Nephron (organoid): Measurements from ENCODE around the gene TOGARAM2.
A peak's percentile ranks its signal among the peaks of the same experiment; 100 is the strongest.

ENCODE experiments used
- H3K27ac Mint-ChIP-seq, 3 experiments: 2 replicates each; pipeline ENCODE4 v1.8.0; 2020; ENCODE audit warnings: mixed read lengths in 3 of 3, mild to moderate bottlenecking in 2 of 3, moderate library complexity in 1 of 3
- H3K27me3 Mint-ChIP-seq: 2 replicates; pipeline ENCODE4 v1.8.0; 2021; ENCODE audit warnings: low read depth, mild to moderate bottlenecking, moderate library complexity, mixed read lengths
- H3K36me3 Mint-ChIP-seq: 2 replicates; pipeline ENCODE4 v1.8.0; 2020; ENCODE audit warnings: low read depth, mixed read lengths
- H3K4me1 Mint-ChIP-seq: 2 replicates; pipeline ENCODE4 v1.8.0; 2020; ENCODE audit warnings: mixed read lengths
- H3K4me3 Mint-ChIP-seq, 3 experiments: 2 replicates each; pipeline ENCODE4 v1.8.0; 2020; ENCODE audit warnings: mild to moderate bottlenecking in 3 of 3, mixed read lengths in 3 of 3, moderate library complexity in 2 of 3
- H3K9me3 Mint-ChIP-seq: 2 replicates; pipeline ENCODE4 v1.8.0; 2020; ENCODE audit warnings: mixed read lengths
- TF ChIP-seq, protein P1 (sequence below), 3 experiments: fragments of 200-600 bp; sonication (generic); IDR thresholded peaks; one replicate each; pipeline ENCODE4 v1.5.0; 2021; ENCODE audit warnings: antibody characterized with exemption in 3 of 3; ENCODE audit not compliant: unreplicated experiment in 3 of 3

The TOGARAM2 gene

DNA sequence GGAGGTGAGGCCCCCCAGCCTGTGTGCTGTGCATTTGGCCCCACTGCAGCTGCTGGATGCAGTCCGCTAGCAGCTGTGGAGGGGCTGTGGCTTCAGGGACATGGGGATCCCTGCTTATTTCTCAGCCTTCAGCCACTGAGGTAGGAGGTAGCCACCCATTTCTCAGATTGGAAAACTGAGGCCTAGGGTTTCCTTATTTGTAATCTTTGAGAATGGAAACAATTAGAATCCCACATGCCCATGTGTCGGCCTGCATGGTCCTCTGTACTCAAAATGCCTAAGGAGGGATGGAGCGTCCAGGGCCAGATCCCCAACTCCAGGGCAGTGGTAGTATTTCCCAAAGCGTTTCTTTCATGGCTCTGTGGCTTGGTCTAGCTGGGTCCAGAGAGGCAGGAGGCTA, 42.1 kb downstream of the TOGARAM2 start:
- Mint-ChIP-seq H3K4me3 (no peak overlapping the region), H3K9me3 (no peaks in the 10 kb centered on the region), H3K27me3 (peaks cover 22% of the 10 kb centered on the region), H3K4me1 (peaks cover 20% of the 10 kb centered on the region), H3K36me3 (no peaks in the 10 kb centered on the region), H3K27ac (no peak overlapping the region)
- TF ChIP-seq, protein P1, sequence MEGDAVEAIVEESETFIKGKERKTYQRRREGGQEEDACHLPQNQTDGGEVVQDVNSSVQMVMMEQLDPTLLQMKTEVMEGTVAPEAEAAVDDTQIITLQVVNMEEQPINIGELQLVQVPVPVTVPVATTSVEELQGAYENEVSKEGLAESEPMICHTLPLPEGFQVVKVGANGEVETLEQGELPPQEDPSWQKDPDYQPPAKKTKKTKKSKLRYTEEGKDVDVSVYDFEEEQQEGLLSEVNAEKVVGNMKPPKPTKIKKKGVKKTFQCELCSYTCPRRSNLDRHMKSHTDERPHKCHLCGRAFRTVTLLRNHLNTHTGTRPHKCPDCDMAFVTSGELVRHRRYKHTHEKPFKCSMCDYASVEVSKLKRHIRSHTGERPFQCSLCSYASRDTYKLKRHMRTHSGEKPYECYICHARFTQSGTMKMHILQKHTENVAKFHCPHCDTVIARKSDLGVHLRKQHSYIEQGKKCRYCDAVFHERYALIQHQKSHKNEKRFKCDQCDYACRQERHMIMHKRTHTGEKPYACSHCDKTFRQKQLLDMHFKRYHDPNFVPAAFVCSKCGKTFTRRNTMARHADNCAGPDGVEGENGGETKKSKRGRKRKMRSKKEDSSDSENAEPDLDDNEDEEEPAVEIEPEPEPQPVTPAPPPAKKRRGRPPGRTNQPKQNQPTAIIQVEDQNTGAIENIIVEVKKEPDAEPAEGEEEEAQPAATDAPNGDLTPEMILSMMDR (IDR thresholded peaks at IDR 0.05; ENCODE audit: unreplicated experiment in 3 of 3) = no peak

GRCh38 chr2:29024882-29025430, 43.9 kb downstream of the TOGARAM2 start:
- H3K4me3 Mint-ChIP-seq = no peak overlapping the region

GRCh38 chr2:29025711-29026110, 44.6 kb downstream of the TOGARAM2 start:
- Mint-ChIP-seq H3K27me3 (peaks cover 35% of the 10 kb centered on the region), H3K4me3 (no peak overlapping the region), H3K9me3 (no peaks in the 10 kb centered on the region), H3K4me1 (peaks cover 10% of the 10 kb centered on the region), H3K36me3 (no peaks in the 10 kb centered on the region), H3K27ac (no peak overlapping the region)
- TF ChIP-seq, protein P1 (IDR thresholded peaks at IDR 0.05; ENCODE audit: unreplicated experiment in 3 of 3) = no peak

More at GRCh38 chr2:29024882-29025430, 43.9 kb downstream of the TOGARAM2 start:
- Mint-ChIP-seq H3K4me1 (peaks cover 15% of the 10 kb centered on the region), H3K27me3 (peaks cover 28% of the 10 kb centered on the region), H3K9me3 (no peaks in the 10 kb centered on the region), H3K27ac (no peak overlapping the region), H3K36me3 (no peaks in the 10 kb centered on the region)
- TF ChIP-seq, protein P1 (IDR thresholded peaks at IDR 0.05; ENCODE audit: unreplicated experiment in 3 of 3) = no peak

GRCh38 chr2:29031046-29031445, 49.9 kb downstream of the TOGARAM2 start:
- Mint-ChIP-seq H3K4me1 (peaks cover 7% of the 10 kb centered on the region), H3K9me3 (no peaks in the 10 kb centered on the region), H3K27me3 (peaks cover 56% of the 10 kb centered on the region)

DNA sequence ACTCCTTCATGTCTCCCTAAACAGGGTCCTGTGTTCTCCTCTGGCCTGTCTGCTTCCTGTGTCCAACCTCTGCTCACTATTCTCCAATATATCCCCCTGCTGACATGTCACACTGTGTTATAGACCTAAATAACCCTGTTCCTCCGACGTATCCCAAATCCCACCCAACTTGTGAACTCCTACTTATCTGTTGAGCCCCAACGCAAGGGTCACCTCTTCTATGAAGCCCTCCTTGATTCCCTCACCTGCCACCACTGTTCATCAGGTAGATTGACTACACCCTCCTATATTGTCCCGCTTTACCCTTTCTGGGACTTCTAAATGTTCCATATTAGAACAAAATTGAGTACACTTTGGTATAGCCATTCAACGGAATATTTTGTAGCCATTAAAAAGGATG, 51.1 kb downstream of the TOGARAM2 start:
- H3K4me1 Mint-ChIP-seq = peaks cover 7% of the 10 kb centered on the region
- H3K27ac Mint-ChIP-seq = no peak overlapping the region
- no peaks in the 10 kb centered on the region for H3K9me3 Mint-ChIP-seq
- no peaks in the 10 kb centered on the region for H3K36me3 Mint-ChIP-seq
- TF ChIP-seq, protein P1 (IDR thresholded peaks at IDR 0.05; ENCODE audit: unreplicated experiment in 3 of 3) = no peak
- no peak overlapping the region for H3K4me3 Mint-ChIP-seq
- H3K27me3 Mint-ChIP-seq = peaks cover 48% of the 10 kb centered on the region

More at GRCh38 chr2:29031046-29031445, 49.9 kb downstream of the TOGARAM2 start:
- TF ChIP-seq, protein P1 (IDR thresholded peaks at IDR 0.05; ENCODE audit: unreplicated experiment in 3 of 3) = no peak
- no peak overlapping the region for H3K4me3 Mint-ChIP-seq
- no peak overlapping the region for H3K27ac Mint-ChIP-seq
- no peaks in the 10 kb centered on the region for H3K36me3 Mint-ChIP-seq

GRCh38 chr2:29033172-29033571, 52.1 kb downstream of the TOGARAM2 start:
- TF ChIP-seq, protein P1 (IDR thresholded peaks at IDR 0.05; ENCODE audit: unreplicated experiment in 3 of 3) = no peak
- Mint-ChIP-seq H3K4me3 (no peak overlapping the region), H3K27me3 (peaks cover 47% of the 10 kb centered on the region), H3K9me3 (no peaks in the 10 kb centered on the region), H3K4me1 (peaks cover 10% of the 10 kb centered on the region), H3K36me3 (no peaks in the 10 kb centered on the region), H3K27ac (peak overlapping the region in 1 of 3 experiments; percentile 30)
